Measurements from ENCODE around the gene XRCC5.

Gene XRCC5

GRCh38 chr2:216159144-216159543, 50.0 kb downstream of the XRCC5 start:
- no peak for DNase-seq (ENCODE audit: low read depth)

- no peak for DNase-seq (ENCODE audit: low read depth)
Measured at GRCh38 chr2:216159646-216160045, 50.5 kb downstream of the XRCC5 start.

- no peak for DNase-seq (ENCODE audit: low read depth)
Measured at GRCh38 chr2:216160786-216161185, 51.6 kb downstream of the XRCC5 start.

- DNase-seq (ENCODE audit: low read depth): no peak
Measured at GRCh38 chr2:216161967-216162366, 52.8 kb downstream of the XRCC5 start.

GRCh38 chr2:216163518-216163917, 54.4 kb downstream of the XRCC5 start:
- DNase-seq (ENCODE audit: low read depth): no peak

- no peak for DNase-seq (ENCODE audit: low read depth)
Measured at GRCh38 chr2:216164087-216164486, 54.9 kb downstream of the XRCC5 start.

GRCh38 chr2:216164576-216164975, 55.4 kb downstream of the XRCC5 start:
- no peak for DNase-seq (ENCODE audit: low read depth)

- DNase-seq (ENCODE audit: low read depth): no peak
Measured at GRCh38 chr2:216165711-216166110, 56.6 kb downstream of the XRCC5 start.

GRCh38 chr2:216169087-216169486, 59.9 kb downstream of the XRCC5 start:
- DNase-seq (ENCODE audit: low read depth): no peak

- DNase-seq (ENCODE audit: low read depth): no peak
Measured at GRCh38 chr2:216170076-216170763, 61.1 kb downstream of the XRCC5 start.

- no peak for DNase-seq (ENCODE audit: low read depth)
Measured at GRCh38 chr2:216171011-216171410, 61.9 kb downstream of the XRCC5 start.

- no peak for DNase-seq (ENCODE audit: low read depth)
Measured at GRCh38 chr2:216172493-216172892, 63.3 kb downstream of the XRCC5 start.

- no peak for DNase-seq (ENCODE audit: low read depth)
Measured at GRCh38 chr2:216179015-216179414, 69.9 kb downstream of the XRCC5 start.

GRCh38 chr2:216181351-216181750, 72.2 kb downstream of the XRCC5 start:
- DNase-seq (ENCODE audit: low read depth): no peak

- DNase-seq (ENCODE audit: low read depth): no peak
Measured at GRCh38 chr2:216181953-216182461, 72.9 kb downstream of the XRCC5 start.

GRCh38 chr2:216183462-216183861, 74.3 kb downstream of the XRCC5 start:
- no peak for DNase-seq (ENCODE audit: low read depth)

- DNase-seq (ENCODE audit: low read depth): no peak
Measured at GRCh38 chr2:216188559-216188850, 79.4 kb downstream of the XRCC5 start.

- no peak for DNase-seq (ENCODE audit: low read depth)
Measured at GRCh38 chr2:216188956-216189355, 79.8 kb downstream of the XRCC5 start.

GRCh38 chr2:216189410-216189809, 80.3 kb downstream of the XRCC5 start:
- DNase-seq (ENCODE audit: low read depth): no peak

GRCh38 chr2:216192181-216192580, 83.0 kb downstream of the XRCC5 start:
- DNase-seq (ENCODE audit: low read depth): no peak

- DNase-seq (ENCODE audit: low read depth): no peak
Measured at GRCh38 chr2:216192931-216193330, 83.8 kb downstream of the XRCC5 start.

GRCh38 chr2:216194013-216194412, 84.9 kb downstream of the XRCC5 start:
- DNase-seq (ENCODE audit: low read depth): no peak

GRCh38 chr2:216194561-216194960, 85.4 kb downstream of the XRCC5 start:
- DNase-seq (ENCODE audit: low read depth): no peak

GRCh38 chr2:216195565-216196029, 86.4 kb downstream of the XRCC5 start:
- no peak for DNase-seq (ENCODE audit: low read depth)
